HG02852 (cell line): Measurements from ENCODE around the gene VPS8.
"Not testable (repeated sequence)": the region's sequence is repeated elsewhere in the genome, so short reads cannot be mapped to it uniquely, and the experiment has no call there.

Source experiments
- ATAC-seq: cut with Tn5 transposase; IDR thresholded peaks from one replicate; pipeline ENCODE4 v1.9.1; 2021; ENCODE audit warnings: mild to moderate bottlenecking, moderate library complexity; ENCODE audit not compliant: unreplicated experiment

Gene VPS8

DNA sequence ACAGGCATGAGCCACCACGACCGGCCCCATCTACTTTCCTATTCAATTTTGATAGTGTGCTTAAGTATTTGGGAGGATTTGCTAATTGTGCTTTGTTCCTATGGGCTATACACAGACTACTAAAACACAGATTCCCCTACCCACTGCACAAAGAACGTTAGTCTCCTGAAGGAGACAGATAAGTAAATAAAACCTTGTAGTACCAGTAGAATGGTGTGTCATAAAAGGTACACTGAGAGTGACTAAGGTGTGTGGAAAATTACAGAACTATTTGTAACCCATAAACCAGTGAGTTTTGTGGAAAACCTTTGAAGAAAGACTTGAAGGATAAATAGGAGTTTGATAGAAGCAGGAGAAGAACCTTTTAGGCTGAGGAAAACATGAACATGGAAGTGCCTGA lies 158.2 kb downstream of the VPS8 start:
- ATAC-seq = no peak

DNA sequence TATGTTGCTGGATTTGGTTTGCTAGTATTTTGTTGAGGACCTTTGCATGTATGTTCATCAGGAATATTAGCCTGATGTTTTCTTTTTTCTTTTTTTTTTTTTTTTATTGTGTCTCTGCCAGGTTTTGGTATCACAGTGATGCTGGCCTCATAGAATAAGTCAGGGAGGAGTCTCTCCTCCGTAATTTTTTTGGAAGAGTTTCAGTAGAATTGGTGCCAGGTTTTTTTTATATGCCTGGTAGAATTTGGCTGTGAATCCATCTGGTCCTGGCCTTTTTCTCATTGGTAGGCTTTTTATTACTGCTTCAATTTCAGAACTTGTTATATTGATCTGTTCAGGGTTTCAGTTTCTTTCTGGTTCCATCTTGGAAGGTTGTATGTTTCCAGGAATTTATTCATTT lies 165.8 kb downstream of the VPS8 start:
- no peak for ATAC-seq

DNA sequence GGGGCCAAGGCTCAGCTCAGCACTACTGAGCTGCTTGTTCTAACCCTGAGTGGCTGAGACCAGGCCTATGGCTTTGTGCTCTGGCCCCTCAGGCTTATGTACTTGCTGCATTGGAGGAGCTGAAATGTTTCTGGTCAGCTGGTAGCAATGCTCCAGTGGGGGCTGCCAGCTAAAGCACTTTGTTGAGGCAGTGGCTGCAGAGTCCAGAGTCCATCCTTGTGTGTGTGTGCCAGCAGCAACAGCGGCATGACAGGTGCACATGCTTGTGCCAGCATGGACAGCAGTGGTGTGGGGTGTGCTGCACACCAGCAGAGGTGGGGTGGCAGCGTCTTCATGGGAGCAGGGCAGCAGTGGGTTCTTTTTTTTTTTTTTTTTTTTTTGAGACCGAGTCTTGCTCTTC lies 169.1 kb downstream of the VPS8 start:
- ATAC-seq = no peak

DNA sequence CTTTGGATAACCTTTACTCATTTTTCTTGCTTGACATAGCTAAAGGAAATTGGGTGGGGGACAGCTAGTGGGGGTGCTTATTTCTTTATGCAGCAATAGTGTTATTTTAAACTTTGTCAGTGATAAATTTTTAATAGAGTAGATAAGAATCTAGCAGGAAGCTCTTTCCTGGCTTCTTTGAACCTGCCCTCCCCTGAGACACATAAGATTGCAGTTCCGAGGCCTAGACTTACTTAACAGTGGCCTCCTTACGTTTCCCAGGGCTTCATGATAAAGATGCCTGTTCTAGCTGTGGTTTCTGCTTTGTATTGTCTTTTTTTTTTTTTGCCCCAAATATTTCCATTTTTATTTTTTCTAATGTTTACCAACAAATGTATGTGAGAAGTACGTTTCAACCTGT lies 170.1 kb downstream of the VPS8 start:
- no peak for ATAC-seq

DNA sequence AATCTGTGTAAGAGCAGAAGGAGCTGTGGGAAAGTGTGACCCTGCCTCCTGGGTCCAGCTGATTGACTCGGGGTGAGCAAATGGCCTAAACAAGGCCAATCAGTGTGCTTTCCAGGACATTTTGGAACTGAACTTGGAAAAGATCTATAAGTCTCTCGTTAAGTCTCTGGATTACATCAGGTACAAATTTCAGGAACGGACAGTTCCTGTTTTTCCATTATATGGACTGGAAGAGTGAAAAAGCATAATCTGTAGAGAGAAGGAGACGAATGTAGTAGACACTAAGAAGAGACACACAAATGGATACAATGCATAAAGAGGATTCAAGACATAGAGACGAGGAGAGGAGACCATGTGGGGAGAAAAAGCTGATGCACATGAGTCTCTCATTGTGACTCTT lies 173.6 kb downstream of the VPS8 start:
- ATAC-seq = no peak

DNA sequence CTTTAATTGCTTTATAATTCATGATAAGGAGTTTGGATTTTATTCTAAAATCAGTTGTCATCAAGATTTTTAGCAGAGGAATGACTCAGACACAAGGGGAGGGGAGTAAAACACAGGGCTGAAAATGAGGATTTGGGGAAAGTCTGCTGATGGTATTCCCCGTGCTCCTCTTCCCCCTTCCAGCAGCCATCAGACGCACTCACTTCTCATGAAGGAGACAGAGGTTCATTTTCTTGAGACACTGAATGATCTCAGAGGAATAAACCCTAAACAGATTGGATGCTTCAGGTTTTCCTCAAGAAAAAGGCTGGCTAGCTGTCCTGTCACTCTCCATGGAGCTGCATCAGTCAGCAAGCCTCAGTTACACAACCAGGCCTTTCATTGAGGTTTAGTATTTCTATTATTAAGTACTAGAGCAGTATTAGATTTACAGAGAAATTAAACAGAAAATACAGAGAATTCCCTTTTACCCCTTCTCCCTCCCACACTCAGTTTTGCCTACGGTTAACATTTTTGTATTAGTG lies 174.5 kb downstream of the VPS8 start:
- ATAC-seq = no peak

DNA sequence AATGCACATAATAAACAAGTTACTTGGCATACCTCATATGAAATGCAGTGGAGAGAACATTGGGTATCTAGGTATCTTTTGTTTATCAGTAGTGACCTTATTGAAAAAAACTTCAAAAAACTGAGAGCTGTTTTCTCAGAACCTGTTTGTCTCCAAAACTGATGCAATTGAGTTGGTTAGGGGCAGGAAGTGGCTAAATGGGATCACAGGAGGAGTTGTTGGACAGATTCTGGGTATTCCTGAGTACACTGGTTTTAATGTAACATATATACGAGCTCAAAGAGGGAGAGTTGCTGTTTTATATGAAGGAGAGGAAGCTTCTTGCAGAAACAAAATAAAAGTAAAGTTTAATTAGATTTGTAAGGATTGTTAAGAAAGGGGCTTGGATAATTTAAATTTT lies 181.4 kb downstream of the VPS8 start:
- no peak for ATAC-seq

DNA sequence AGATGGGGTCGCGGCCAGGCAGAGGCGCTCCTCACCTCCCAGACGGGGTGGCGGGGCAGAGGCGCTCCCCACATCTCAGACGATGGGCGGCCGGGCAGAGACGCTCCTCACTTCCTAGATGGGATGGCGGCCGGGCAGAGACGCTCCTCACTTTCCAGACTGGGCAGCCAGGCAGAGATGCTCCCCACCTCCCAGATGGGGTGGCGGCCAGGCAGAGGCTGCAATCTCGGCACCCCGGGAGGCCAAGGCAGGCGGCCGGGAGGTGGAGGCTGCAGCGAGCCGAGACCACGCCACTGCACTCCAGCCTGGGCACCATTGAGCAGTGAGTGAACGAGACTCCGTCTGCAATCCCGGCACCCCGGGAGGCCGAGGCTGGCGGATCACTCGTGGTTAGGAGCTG lies 191.9 kb downstream of the VPS8 start:
- not testable (repeated sequence) for ATAC-seq

DNA sequence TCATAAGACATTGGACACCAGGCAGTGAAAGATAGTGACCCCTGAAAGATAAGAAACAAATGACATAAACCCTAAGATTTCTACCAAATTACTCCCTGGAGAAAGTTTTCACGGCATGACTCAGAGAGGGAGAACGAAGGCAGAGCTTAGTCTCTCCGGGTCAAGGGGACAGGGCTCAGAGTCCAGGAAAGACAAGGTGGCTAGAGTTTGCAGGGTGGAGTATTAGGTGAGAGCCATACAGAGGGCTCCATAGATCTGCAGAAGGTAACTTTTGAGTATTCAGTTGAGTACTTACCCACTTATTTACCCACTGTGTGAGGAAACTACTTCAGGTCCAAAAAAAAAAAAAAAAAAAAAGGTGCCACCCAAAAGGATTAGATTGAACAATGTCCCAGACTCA lies 197.7 kb downstream of the VPS8 start:
- ATAC-seq = no peak

DNA sequence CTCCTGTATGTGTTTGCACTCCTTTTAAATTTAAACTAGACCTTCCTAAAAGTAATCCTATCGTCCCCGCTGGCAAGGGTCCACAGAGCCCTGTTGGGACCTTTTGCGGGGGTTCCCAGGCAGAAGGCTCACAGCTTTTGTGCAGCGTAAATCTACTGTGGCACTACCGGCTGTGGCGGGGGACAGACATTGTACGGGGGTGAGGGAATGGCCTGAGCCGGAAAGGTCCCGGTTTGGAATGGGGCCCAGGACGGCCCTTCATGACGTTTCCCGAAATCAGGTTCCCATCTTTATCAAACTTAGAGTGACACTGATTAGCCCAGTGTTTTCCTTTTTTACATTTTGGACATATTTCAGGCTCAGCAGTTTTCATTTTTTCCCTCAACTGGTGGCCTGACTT lies 205.6 kb downstream of the VPS8 start:
- ATAC-seq = not testable (repeated sequence)

DNA sequence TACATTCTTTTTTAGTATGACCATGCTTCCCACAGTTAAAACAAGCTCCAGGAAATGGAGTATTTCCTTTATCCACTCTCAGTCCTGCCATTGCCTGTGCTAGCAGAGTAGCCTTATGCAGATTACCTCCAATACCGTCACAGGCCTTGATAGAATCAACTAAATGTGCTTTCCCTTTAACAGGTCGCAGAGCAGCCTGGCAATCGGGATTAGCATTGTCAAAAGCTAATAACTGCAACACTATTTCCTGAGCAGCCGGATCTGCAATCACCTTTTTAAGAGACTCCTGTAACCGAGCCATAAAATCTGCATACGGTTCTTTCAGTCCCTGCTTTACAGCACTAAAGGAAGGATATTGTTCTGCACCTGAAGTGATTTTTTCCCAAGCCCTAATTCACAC lies 206.0 kb downstream of the VPS8 start:
- not testable (repeated sequence) for ATAC-seq

DNA sequence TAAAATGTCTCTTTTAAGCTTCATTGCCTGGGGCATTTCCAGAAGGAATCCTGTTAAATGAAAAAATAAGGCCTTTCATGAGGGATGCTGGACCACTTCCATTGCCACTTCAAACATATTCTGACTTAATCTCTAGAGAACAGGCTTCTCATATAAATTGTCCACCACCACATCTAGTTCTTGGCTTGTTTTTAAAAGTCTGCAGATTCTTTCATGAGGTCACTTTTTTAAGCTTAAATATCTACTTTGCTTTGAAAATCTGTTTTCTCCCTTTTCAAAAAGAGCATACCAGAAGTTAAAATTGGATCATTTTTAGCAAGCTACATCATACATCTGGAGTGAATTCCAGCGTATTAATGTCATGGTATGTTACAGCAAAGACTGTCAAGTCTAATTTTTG lies 209.3 kb downstream of the VPS8 start:
- no peak for ATAC-seq

DNA sequence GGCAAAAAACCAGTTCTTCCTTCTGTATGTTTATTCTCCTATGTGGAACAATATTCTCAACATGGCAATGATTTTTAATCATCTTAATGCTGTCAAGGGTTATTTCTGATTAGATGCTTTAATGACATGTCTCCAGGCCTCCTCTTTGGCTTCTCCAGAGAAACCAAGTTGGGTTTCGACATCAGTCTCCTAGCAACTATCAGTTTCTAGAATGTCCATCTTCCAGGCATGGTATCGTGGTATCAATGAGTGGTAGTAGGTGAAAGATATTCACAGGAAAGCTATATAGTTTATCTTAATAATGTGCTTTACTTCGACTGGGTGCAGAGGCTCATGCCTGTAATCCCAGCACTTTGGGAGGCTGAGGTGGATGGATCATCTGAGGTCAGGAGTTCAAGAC lies 212.4 kb downstream of the VPS8 start:
- no peak for ATAC-seq

DNA sequence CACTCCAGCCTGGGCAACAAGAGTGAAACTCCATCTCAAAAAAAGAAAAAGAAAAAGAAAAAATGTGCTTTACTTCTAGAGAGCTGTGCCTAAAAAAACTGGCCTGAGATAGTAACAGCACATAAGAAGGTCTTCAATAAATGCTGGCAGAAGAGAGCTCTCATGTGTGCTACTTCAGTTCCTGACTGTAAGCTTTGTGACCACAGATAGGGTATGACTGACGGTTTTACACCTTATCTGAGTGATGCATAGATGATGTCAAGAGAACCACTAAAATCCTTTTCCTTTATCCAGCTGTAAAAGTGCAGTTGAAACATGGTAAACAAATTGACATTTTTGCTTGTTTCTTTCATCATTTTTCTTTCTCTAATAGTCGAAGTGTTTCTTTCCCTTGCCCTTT lies 213.0 kb downstream of the VPS8 start:
- ATAC-seq = no peak

DNA sequence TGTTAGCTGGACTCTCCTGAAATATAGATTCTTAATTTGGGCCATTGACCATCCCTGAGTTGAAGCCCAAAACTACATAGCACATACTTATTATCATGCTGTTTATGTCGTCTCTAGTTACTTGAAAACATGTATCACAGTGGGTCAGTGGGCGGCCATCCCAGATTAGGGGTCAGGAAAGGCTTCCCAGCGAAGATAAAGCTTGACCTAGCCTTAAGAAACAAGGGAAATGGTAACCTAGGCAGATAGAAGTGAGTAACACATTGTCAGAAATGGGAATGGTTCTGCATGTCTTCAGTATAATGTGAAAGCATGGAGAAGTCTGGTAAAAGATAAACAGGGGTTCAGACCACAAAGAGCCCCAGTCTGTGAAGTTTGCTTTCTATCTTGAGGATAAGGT lies 216.2 kb downstream of the VPS8 start:
- no peak for ATAC-seq

DNA sequence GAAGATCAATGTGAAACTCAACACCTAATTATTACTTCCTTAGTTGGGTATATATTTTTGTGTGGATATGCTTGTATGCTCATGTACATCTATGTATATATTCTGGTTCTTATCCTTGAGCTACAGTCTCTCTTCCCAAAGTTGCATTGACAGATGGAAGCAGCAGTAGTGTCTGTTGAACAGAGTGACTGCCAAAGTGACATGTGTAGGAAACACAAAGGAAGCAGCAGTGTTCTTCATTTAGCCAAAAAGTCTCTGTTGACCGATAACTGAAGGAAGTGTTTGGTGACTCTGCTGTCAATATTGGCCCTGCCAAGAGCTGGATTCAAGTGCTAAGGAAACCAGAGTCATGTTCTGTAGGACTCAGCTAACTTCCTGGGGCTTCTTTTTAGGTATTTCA lies 217.1 kb downstream of the VPS8 start:
- no peak for ATAC-seq

DNA sequence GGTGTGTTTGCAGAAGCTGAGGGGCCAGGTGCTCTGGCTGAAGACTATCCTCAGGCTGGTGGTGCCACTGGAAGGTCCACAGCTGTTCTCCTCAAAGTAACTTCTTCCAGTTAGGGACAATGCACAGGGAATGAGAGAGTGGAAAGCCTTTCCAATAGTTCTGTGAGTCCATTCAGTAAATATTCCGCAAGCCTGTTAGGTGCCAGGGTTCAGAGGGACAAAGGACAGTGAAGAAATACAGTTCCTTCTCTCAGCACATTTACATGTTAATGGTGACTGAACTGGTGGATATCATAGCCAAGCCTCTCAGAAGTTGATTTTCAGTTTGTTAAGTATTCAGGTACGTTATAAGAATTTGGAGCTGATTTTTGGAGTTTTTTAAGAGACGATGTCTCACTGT lies 218.4 kb downstream of the VPS8 start:
- no peak for ATAC-seq

DNA sequence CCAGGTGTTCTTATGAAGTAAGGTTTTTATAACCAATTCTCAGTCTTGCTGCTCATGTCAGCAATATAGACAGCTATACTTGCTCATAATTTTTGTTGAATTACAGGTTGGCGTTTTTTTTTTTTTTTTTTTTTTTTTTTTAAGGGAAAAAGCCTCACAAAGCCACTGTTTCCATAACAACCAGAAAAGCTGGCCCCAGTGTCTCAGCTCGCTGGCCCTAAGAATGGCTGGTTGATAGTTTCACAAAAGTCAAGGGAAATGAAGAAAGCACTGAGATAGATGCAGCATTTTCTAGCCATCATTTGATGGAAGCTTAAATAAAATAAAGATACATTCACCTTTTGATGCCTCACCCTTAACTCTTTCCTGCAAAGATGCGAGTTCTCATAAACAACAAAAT lies 219.0 kb downstream of the VPS8 start:
- ATAC-seq = no peak

DNA sequence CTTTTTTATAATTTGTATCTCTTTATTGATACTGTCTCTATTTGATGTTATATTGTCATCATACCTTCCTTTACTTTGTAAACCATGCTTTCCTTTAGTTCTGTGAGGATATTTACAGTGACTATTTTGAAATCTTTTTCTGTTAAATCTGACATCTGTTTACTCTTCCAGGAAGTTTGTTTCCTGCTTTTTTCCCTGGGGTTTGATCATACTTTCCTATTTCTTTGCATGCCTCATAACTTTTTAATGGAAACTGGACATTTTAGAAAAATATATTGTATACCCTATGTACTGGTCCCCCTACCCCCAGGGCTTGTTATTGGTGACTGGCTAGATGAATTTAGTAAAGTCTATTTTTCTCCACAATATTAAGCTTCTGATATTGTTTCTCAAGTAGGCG lies 225.8 kb downstream of the VPS8 start:
- ATAC-seq = no peak

DNA sequence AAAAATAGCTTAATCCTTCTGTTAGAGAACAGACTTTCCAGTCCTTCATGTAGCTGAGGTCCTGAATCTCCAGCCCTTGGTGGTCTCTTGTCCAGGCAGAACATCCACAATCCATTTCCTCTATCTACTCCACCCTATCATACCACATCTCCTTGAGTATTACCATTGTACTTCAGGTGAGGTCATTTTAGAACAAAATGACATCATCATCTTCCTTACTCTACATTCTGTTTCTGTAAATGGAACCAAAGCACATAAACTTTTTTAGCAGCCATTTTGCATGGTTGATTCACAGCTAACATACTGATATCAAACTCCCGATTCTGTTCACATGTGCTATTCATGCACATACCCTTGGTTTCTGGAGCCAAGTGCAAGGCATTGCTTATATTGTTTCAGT lies 228.5 kb downstream of the VPS8 start:
- no peak for ATAC-seq

DNA sequence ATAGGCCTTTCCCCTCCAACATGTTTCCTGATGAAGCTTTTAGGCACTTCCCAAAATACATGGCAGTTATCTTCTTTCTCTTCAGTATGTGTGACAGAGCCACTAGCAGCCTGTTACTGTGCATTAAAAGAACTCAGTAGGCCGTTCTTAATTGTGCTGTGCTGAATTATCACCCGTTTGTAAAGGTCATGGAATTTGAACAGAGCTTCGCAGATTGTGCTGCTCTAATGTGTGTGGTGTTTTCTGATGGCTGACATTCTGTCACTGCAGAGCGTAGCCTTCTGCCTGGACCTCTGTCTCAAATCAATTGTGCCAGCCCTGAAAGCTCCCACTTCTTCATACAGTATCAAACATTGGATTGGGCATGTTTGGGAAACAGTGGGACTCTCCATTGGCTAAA lies 229.6 kb downstream of the VPS8 start:
- no peak for ATAC-seq

DNA sequence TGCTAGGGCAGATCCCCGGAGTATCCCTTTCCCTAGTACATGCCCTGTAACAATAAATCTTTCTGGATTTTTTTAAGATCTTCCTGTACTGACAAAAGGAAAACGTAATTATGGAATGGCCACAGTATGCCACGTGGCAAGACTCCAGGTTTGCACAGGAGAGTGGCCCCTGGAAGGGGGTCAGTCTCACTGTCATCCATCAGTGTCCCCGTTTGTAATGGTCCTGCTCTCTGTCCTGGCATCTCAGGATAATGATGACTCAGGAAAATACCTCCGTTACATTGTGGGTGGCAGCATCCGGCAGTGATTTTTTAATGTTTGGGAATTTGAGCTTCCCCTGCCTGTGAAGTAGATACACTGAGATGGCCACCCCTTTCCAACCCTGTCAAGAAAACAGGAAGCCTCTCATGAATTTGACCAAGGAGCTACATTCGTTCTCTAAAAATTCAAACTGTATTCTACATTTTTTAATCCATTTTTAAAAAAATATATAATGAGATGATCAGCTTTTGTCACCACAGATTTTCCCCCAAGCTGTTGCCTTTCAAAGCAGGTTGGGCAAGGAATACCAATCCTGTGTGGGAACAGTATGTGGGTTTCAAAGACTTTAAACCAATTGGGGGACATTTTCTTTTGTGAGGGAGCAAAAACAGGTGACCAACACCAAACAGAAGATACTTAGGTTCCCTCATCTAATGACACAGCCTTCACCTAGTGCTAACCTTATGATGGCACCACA lies 230.5 kb downstream of the VPS8 start:
- ATAC-seq = no peak

DNA sequence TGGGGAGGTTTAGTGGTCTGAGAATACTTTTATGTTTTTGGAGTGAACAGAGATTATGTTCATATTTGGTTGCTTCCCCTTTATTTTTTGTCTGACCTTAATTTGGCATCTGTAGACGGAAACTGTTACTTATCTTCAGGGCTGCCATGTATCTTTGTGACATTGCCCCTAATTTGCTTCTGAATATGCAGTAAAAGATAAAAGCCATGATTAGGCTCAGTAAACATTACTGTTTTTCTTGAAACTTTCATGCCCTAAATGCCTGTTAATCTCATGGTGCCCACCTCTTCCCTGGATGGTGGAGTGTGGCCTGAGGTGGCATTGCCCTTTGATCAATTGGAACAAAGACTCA lies 234.2 kb downstream of the VPS8 start:
- ATAC-seq = no peak
